ENCODE data around the gene IGFBP7.

Gene IGFBP7

DNA sequence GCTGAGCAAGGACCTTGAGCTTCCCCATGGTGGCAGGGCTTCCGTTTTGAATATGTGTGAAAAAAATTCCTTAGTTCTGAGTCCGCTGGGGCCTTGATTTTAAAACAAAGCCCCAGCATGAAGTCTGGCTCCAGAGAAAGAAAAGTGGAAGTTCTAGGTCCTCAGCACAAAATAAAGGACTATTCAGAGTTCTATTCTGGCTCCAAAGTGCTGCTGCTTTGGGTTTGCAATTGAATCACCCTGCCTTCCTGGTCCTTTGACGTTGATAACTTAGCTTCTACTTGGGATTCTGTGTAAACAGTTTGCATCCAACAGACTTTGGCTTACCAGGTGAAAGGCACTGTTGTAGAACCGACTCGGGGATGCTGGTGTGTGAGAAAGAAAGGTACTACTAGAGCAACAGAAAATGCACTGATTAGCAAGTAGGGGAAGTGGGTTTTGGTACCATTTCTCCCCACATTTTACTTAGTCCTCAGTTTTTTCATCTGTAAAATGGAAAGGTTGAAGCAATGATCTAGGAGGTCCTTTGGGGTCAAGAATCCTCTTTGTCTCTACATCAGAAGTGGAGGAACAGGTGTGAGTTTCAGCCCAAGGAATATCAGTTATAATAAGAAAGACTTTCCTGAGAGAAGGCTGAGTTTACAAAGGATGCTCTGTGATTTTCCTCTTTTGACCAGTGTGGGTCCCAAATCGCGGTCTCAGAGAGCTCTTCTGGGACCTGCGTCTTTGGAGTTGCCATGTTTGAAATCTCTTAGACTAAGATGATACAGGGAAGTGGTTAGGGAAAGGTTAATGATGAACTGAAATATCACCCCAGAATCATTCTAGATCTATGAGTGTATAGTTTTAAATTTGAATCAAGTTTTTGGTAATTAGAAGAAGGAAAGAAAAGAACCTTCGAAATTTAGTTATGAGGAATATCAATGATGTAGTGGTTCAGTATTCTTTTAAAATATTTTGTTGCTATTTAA lies 28.2 kb downstream of the IGFBP7 start:
- TF ChIP-seq CTCF (conservative IDR thresholded peaks at IDR 0.05; ENCODE audit: low read length): no peak
- DNase-seq (ENCODE audit: low read depth): no peak
- no peak overlapping the region for H3K4me3 ChIP-seq (ENCODE audit: low read length)

- DNase-seq (ENCODE audit: low read depth): peak; percentile 96
- peak; percentile 21; the same call in 1 of the 2 replicates for TF ChIP-seq CTCF (conservative IDR thresholded peaks at IDR 0.05; ENCODE audit: low read length)
- H3K4me3 ChIP-seq (ENCODE audit: low read length): no peak overlapping the region
These were observed 29.2 kb downstream of the IGFBP7 start for GRCh38 chr4:57080781-57081650.

- TF ChIP-seq CTCF (conservative IDR thresholded peaks at IDR 0.05; ENCODE audit: low read length): no peak
- DNase-seq (ENCODE audit: low read depth): no peak
- H3K4me3 ChIP-seq (ENCODE audit: low read length): no peak overlapping the region
These were observed 31.3 kb downstream of the IGFBP7 start for GRCh38 chr4:57078685-57079521.

GRCh38 chr4:57077550-57078343 lies 32.4 kb downstream of the IGFBP7 start:
- DNase-seq (ENCODE audit: low read depth): peak; percentile 67
- no peak for TF ChIP-seq CTCF (conservative IDR thresholded peaks at IDR 0.05; ENCODE audit: low read length)
- H3K4me3 ChIP-seq (ENCODE audit: low read length): no peak overlapping the region

DNA sequence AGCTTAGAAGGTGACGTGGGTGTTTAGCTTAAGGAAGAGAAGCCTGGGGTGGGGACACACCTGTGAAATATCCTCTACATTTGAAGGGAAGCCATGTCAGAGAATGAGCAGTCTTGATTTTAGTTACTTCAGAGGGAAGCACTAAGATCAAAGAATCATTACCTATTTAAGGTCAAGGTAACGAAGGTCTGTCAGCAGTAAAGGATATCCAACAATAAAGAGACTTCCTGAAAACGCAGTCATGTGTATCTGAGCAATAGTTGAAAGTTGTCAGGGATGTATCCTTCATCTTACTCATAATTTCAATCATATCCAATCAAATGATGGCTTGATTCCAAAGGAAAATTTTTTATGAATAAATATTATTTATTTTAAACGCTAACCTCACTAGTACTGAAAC lies 33.5 kb downstream of the IGFBP7 start:
- no peak for TF ChIP-seq CTCF (conservative IDR thresholded peaks at IDR 0.05; ENCODE audit: low read length)
- H3K4me3 ChIP-seq (ENCODE audit: low read length): no peak overlapping the region
- no peak for DNase-seq (ENCODE audit: low read depth)

GRCh38 chr4:57075367-57075766 lies 34.8 kb downstream of the IGFBP7 start:
- TF ChIP-seq CTCF (conservative IDR thresholded peaks at IDR 0.05; ENCODE audit: low read length): no peak
- no peak overlapping the region for H3K4me3 ChIP-seq (ENCODE audit: low read length)
- no peak for DNase-seq (ENCODE audit: low read depth)

Data from AG10803 (cell line).